ENCODE results near the gene RPS5. TPM values are rescaled to one million over a fixed set of nuclear protein-coding genes. Genes with fewer than 3 reads are reported as not detected.

The RPS5 gene
- total RNA-seq, 1 donor = 1,453 TPM

DNA sequence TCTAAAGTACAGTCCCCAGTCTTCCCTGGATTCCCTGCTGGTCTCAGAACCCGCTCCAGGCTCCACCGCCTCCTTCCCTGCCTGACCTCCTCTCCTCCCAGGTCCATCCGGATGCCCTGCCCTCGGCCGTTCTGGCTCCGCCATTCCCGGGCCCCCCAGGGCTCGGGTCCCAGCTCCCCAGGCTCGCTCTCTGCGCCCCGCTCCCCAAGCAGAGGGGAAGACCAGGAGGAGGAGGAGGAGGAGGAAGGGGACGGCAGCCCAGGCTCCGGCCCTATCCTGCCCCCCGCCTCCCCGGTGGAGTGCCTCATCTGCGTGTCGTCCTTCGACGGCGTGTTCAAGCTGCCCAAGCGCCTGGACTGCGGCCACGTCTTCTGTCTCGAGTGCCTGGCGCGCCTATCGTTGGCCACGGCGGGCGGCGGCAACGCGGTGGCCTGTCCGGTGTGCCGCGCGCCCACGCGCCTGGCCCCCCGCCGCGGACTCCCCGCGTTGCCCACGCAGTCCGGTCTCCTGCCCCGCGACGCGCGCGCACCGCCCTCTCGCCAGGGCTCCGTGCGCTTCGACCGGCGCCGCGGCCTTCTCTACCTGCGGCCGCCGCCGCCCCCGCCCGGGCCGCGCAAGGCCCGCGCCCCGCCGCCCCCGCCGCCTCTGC, 9.0 kb downstream of the RPS5 start:
- TF ChIP-seq, protein P1, sequence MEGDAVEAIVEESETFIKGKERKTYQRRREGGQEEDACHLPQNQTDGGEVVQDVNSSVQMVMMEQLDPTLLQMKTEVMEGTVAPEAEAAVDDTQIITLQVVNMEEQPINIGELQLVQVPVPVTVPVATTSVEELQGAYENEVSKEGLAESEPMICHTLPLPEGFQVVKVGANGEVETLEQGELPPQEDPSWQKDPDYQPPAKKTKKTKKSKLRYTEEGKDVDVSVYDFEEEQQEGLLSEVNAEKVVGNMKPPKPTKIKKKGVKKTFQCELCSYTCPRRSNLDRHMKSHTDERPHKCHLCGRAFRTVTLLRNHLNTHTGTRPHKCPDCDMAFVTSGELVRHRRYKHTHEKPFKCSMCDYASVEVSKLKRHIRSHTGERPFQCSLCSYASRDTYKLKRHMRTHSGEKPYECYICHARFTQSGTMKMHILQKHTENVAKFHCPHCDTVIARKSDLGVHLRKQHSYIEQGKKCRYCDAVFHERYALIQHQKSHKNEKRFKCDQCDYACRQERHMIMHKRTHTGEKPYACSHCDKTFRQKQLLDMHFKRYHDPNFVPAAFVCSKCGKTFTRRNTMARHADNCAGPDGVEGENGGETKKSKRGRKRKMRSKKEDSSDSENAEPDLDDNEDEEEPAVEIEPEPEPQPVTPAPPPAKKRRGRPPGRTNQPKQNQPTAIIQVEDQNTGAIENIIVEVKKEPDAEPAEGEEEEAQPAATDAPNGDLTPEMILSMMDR (IDR thresholded peaks at IDR 0.05; ENCODE audit: insufficient read depth, low read length) = no peak
- no peak for DNase-seq (ENCODE audit: low read depth)
- no peak overlapping the region for H3K4me3 ChIP-seq (ENCODE audit: low read depth, low read length)

GRCh38 chr19:58396691-58397532, 9.8 kb downstream of the RPS5 start:
- no peak overlapping the region for H3K4me3 ChIP-seq (ENCODE audit: low read depth, low read length)
- DNase-seq (ENCODE audit: low read depth) = no peak
- TF ChIP-seq, protein P1 (IDR thresholded peaks at IDR 0.05; ENCODE audit: insufficient read depth, low read length) = no peak

DNA sequence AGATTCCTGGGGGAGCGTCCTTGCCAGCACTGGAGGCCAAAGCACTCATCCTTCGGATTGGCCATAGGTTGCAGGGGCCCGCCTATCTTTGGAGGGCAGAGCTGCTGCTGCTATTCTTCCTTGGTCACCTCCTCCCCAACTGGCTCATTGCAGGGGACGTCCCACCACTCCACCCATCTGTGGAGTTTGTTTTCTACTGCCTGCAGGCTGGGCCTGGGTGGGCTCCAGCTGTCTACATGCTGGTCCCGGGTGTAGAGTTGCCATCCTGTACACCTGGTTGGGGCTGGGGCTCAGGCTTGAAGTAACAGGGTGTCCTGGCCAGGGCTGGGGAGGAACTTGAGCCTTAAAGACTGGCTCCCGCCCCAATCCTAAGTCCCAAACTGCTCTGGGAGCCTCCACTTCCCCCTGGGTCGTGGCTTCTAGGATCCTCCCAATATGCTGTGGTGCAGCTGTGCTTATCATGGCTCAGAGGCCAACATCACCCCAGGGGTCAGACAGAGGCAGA, 10.5 kb downstream of the RPS5 start:
- no peak overlapping the region for H3K4me3 ChIP-seq (ENCODE audit: low read depth, low read length)
- DNase-seq (ENCODE audit: low read depth) = no peak
- TF ChIP-seq, protein P1 (IDR thresholded peaks at IDR 0.05; ENCODE audit: insufficient read depth, low read length) = no peak

GRCh38 chr19:58398087-58398486, 11.0 kb downstream of the RPS5 start:
- H3K4me3 ChIP-seq (ENCODE audit: low read depth, low read length) = no peak overlapping the region
- DNase-seq (ENCODE audit: low read depth) = no peak
- TF ChIP-seq, protein P1 (IDR thresholded peaks at IDR 0.05; ENCODE audit: insufficient read depth, low read length) = no peak

DNA sequence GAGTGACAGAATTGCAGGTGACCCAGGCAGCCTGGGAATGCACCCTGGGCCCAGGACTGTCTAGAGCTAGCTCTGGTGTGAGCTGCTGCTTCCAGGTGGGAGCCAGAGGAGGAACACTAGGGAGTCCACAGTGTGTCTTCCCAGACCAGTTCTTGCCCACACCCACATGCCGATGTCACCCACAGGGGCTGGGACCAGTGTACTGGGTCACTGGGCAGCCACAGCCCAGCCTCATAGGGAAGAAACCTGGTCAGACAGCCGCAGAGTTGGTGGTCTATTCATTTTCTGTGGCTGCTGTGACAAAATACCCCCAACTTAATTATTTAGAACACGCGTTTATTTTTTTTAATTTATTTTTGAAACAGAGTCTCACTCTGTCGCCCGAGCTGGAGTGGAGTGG, 11.5 kb downstream of the RPS5 start:
- no peak for DNase-seq (ENCODE audit: low read depth)
- H3K4me3 ChIP-seq (ENCODE audit: low read depth, low read length) = no peak overlapping the region
- TF ChIP-seq, protein P1 (IDR thresholded peaks at IDR 0.05; ENCODE audit: insufficient read depth, low read length) = no peak

GRCh38 chr19:58399903-58400302, 12.8 kb downstream of the RPS5 start:
- H3K4me3 ChIP-seq (ENCODE audit: low read depth, low read length) = no peak overlapping the region
- DNase-seq (ENCODE audit: low read depth) = no peak
- TF ChIP-seq, protein P1 (IDR thresholded peaks at IDR 0.05; ENCODE audit: insufficient read depth, low read length) = no peak

All from fibroblast of the aortic adventitia (primary cell).